C4-2B (cell line): ENCODE data around the gene LYST.

Experiments
- H3K27ac ChIP-seq: fragments of 450-650 bp; 2 replicates; pipeline ENCODE4 v1.5.1; 2017
- ZFX ChIP-seq: fragments of 450-650 bp; IDR thresholded peaks from 2 replicates; pipeline ENCODE4 v1.6.1; 2017
- TF ChIP-seq, protein P1 (sequence below): fragments of 450-650 bp; conservative IDR thresholded peaks from 2 replicates; pipeline ENCODE4 v1.5.1; 2017; ENCODE audit warnings: mild to moderate bottlenecking

Gene LYST

DNA sequence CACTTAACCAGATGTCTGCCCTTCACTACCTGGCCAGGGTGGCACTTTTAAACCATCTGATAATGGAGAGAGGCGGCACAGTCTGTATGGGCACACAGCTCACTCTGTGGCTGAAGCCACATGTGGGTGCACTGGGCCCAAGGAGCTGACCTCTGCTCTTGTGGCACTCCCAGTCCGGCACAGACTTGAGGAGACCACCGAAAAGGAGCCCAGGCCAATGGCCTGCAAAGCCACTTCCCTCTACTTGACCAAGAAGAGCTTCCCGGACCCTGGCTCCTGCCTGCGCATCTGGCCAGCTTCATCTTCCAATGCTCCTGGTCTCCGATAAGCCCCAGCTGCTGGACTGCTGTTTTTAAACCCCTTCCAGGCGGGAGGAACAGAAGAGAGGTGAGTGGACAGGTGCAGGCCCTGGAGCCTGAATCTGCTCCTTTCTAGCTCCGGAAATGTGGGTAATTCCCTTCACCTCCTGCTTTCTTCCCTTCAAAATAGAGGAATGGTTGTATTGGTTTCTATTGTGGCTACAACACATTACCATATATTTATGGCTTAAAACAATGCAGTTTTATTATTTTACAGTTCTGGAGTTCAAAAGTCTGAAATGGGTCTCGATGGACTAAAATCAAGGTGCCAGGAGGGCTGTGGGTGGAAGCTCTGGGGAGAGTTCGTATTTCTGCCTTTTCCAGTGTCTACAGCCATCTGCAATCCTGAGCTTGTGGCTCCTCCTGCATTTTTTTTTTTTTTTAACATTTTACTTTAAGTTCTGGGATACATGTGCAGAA is 228.8 kb downstream of the LYST start:
- H3K27ac ChIP-seq = no peak overlapping the region
- TF ChIP-seq ZFX = no peak
- TF ChIP-seq, protein P1, sequence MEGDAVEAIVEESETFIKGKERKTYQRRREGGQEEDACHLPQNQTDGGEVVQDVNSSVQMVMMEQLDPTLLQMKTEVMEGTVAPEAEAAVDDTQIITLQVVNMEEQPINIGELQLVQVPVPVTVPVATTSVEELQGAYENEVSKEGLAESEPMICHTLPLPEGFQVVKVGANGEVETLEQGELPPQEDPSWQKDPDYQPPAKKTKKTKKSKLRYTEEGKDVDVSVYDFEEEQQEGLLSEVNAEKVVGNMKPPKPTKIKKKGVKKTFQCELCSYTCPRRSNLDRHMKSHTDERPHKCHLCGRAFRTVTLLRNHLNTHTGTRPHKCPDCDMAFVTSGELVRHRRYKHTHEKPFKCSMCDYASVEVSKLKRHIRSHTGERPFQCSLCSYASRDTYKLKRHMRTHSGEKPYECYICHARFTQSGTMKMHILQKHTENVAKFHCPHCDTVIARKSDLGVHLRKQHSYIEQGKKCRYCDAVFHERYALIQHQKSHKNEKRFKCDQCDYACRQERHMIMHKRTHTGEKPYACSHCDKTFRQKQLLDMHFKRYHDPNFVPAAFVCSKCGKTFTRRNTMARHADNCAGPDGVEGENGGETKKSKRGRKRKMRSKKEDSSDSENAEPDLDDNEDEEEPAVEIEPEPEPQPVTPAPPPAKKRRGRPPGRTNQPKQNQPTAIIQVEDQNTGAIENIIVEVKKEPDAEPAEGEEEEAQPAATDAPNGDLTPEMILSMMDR = no peak

DNA sequence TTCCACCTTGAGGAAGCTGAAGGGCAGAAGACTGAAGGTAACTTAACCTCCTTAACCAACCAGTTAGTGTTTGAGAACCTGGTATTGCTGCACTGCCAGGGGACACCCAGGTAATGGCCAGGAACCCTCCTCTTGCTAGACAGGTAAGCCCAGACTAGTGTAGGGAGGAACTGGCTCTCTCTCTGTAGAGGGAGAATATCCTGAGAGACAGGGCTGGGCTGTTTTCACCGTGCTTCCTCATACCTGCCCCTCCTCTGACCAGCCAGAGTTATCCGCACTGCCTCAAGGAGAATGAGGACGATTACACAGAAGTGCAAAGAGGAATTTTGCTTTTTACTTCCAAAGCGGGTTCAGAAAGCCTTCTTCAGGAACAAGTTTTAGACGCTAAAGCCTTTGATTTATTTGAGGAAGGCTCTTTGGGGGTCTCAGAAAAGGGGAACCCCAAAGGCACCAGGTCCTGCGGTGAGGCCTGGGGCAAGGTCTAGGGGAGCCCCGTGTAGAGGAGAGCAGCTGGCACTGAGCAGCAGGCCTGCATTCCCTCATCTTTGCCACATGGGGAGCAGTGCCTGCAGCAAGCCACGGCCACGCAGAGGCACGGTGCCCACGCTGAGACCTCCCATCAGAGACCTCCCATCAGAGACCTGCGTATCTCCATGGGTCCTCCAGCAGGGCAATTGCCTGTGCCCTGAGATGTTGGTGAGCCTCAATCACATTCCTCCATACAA is 230.6 kb downstream of the LYST start:
- no peak overlapping the region for H3K27ac ChIP-seq
- TF ChIP-seq, protein P1 = no peak

DNA sequence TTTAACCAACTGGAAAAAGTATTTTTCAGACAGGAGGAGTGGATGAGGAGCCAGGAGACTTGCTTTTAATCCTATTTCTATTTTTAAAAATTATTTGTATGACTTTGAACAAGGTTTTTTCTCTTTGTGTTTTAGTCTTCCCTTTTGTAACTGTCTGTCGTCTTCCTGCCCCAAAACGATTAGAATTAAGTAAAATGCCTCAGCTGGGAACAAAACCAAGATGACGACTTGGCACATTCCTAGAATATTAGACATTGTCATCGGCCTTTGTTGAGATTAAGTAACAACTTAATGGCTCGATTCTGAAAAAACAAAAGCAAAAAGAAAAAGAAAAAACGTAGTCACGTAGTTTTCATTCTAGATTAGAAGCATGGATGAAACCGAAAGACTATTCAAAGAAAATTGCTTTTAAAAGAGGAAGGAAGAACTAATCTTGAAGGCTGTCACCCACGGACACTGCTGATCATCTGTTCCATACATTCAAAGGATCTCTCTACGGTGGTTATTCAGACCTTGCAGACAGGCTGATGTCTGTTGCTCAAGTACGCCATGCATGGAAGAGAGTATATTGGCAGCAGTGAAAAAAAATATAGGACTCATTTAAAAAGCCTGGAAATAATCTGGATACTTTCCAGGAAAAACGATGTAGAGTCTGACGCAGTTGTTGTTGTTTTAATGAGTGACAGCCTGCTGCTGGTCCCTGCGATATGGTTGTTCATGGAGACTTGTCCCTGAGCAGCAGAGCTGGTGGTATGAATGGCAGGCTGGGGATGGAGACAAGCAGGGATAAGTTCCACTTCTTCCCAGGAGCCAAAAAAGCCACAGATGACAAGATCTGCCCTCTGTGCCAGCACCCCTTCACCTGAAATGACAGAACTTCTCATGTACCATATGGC is 234.0 kb downstream of the LYST start:
- no peak for TF ChIP-seq ZFX
- TF ChIP-seq, protein P1 = no peak
- no peak overlapping the region for H3K27ac ChIP-seq

DNA sequence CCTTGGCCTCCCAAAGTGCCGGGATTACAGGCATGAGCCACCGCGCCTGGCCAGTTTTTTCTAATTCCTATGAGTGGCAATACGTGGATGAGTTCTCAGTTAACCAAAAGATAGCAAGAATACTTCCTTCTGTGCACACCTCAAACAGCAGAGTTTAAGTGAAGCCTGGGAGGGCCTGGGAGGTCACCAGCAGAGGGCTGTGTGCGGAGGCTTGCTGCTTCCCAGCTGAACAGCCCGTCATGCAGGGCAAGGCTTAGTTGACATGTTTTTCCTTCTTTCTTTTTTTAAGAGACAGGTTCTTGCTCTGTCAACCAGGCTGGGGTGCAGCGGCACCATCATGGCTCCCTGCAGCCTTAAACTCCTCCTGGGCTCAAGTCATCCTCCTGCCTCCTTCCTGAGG is 234.9 kb downstream of the LYST start:
- TF ChIP-seq, protein P1 = no peak
- no peak for TF ChIP-seq ZFX
- H3K27ac ChIP-seq = no peak overlapping the region; the same call in 1 of the 2 replicates

DNA sequence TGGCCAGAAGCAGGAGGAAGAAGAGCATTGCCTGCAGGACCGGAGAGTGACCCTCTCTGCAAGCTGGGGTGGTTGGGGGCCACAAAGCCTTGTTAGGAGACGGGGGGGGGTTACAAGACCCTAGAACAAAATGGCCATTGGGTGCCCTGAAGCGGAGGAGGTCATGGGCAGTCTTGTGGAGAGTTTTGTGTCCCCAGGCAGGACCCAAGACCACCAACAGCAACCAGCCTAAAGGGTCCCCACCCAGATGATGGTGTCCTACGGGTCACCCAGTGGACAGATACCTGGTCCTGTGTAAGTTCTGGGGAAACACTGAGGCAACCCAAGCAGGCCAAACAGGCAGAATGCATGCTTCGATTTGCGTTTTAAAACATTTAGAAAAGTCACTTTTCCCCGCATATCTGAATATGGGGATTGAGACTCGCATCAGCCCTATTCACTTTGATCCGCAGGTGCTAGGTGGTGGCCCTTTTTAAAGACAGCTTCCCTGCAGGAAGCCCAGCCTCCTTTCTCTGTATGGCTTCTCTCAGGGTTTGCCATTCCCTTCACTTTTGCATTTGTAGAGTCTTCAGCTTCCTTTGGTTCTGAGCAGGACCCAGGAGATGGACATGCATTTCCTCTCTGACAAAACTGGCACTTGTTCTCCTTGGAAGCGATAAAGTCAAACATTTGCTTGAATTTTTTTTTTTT is 238.2 kb downstream of the LYST start:
- no peak for TF ChIP-seq ZFX
- TF ChIP-seq, protein P1 = no peak

DNA sequence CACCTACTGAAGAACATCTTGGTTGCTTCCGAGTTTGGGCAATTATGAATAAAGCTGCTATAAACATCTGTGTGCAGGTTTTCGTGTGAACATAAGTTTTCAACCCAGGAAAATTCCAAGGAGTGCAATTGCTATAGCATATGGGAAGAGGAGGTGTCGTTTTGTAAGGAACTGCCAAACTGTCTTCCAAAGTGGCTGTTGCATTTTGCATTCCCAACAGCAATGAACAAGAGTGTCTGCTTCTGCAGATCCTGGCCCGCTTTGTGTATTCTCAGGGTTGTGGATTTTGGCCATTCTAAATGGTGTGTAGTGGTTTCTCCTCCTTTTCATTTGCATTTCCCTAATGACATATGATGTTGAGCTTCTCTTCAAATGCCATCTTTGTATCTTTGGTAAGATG is 240.9 kb downstream of the LYST start:
- H3K27ac ChIP-seq = no peak overlapping the region
- TF ChIP-seq, protein P1 = no peak
- no peak for TF ChIP-seq ZFX

More for the DNA sequence above, 238.2 kb downstream of the LYST start:
- no peak overlapping the region for H3K27ac ChIP-seq
